Heart left ventricle (tissue), 16 donors: ENCODE results near the gene XDH. TPM values are rescaled to one million over a fixed set of nuclear protein-coding genes. Genes with fewer than 3 reads are reported as not detected.
A peak's percentile ranks its signal among the peaks of the same experiment; 100 is the strongest.

Experiments used
- ATAC-seq, 4 donors: fragments of 200-7000 bp; cut with Tn5 transposase; one replicate each; pipeline ENCODE4 v1.9.1; 2020 to 2022; ENCODE audit warnings: moderate library complexity in 4 of 4, mild to moderate bottlenecking in 3 of 4, moderate number of reproducible peaks in 1 of 4
- DNase-seq, 5 donors: peaks; one replicate each; pipeline ENCODE4 v3.0.0-alpha.2; 2020
- H3K27ac ChIP-seq, 12 donors: fragments of 200-600 bp; sonication (generic) in 4 of 12; one replicate each; pipeline versions ENCODE4 v1.5.0 to v1.8.0; 2016 to 2022; ENCODE audit warnings: mild to moderate bottlenecking in 2 of 12
- H3K27me3 ChIP-seq, 9 donors: fragments of 200-600 bp; sonication (generic) in 2 of 9; one replicate each; pipeline versions ENCODE4 v1.5.1 to v1.8.0; 2016 to 2022; ENCODE audit warnings: mild to moderate bottlenecking in 3 of 9
- H3K36me3 ChIP-seq, 9 donors: fragments of 200-600 bp; sonication (generic) in 2 of 9; one replicate each; pipeline versions ENCODE4 v1.5.0 to v1.8.0; 2018 to 2022; ENCODE audit warnings: mild to moderate bottlenecking in 2 of 9
- H3K4me1 ChIP-seq, 12 donors: fragments of 200-600 bp; sonication (generic) in 4 of 12; one replicate each; pipeline versions ENCODE4 v1.5.0 to v1.8.0; 2016 to 2022; ENCODE audit warnings: mild to moderate bottlenecking in 3 of 12
- H3K4me3 ChIP-seq, 12 donors: fragments of 200-600 bp; sonication (generic) in 4 of 12; one replicate each; pipeline versions ENCODE4 v1.5.0 to v1.8.0; 2017 to 2022; ENCODE audit warnings: mild to moderate bottlenecking in 9 of 12, moderate library complexity in 4 of 12
- H3K9me3 ChIP-seq, 12 donors: fragments of 200-600 bp; sonication (generic) in 4 of 12; one replicate each; pipeline versions ENCODE4 v1.5.0 to v1.8.0; 2016 to 2022; ENCODE audit warnings: mild to moderate bottlenecking in 1 of 12
- POLR2A ChIP-seq, 2 donors: fragments of 450-650 bp; IDR thresholded peaks; one replicate each; pipeline ENCODE4 v1.6.1; 2017; ENCODE audit warnings: antibody characterized with exemption in 2 of 2, mild to moderate bottlenecking in 2 of 2, moderate library complexity in 2 of 2
- WGBS, 4 donors: extraction: QIAGEN DNeasy Blood & Tissue Kit in 2 of 4; methylation state at CpG; one replicate each; pipeline versions ENCODE4 v1.1.5 to v1.1.7; 2013 to 2018; 5-methylcytosine and 5-hydroxymethylcytosine counted together
- intact Hi-C, 10 donors: fragments of 100-400 bp; cut with DNase I; formaldehyde crosslinking; loops; one replicate each; pipeline versions ENCODE4 v1.11.1 to v1.14.2; 2022
- polyA plus RNA-seq, 2 donors: library from polyadenylated mRNA; stranded (reverse); fragments of 200-250 nt; gene quantifications; one replicate each; pipeline ENCODE4 v1.2.3, GENCODE V29; 2013
- total RNA-seq, 9 donors: library from RNA; depleted of rRNA in 2 of 9; stranded (reverse); fragments of >200 nt in 2 of 9; fragmentation: NEBNext Ultra II Directional in 3 of 9; extraction: Animal tissue kit (Norgen Biotek cat#: 25700) in 3 of 9; gene quantifications; one replicate each; pipeline versions ENCODE4 v1.1.0 to v1.2.4, GENCODE V29; 2016 to 2023
- TF ChIP-seq, protein P1 (sequence below), 12 donors: fragments of 200-600 bp; sonication (generic) in 4 of 12; IDR thresholded peaks; one replicate each; pipeline versions ENCODE4 v1.5.0 to v1.8.0; 2018 to 2022; ENCODE audit warnings: antibody characterized with exemption in 12 of 12, mild to moderate bottlenecking in 5 of 12
- donor health status: ischemic (EF 13 %, LVEDD 7.1; RV severe dilation, severe dysfunction).
- donor health status: healthy with polysubstance abuse.
- donor health status: DM: no; HTN: yes; CAD: no.
- donor health status: DM: no; HTN: no; CAD: no.
- donor health status: ischemic (EF 25% LVEDD 6.9; RV normal size, moderate dysfunction).
- donor health status: ischemic (EF 25% LVEDD 5.7; RV mildly dilated, moderate dysfunction).
- donor health status: healthy.
- donor health status: DM: yes; HTN: yes; CAD: no.
- donor health status: ischemic (EF 35%, LVEDD 5.7; RV mildly dilated, moderate dysfunction).
- donor health status: nonischemic (EF 11% LVEDD 7.7; RV severe dilation, severe dysfunction).
- donor health status: DM: yes; HTN: yes; CAD: no.
- donor health status: PGD.
- donor health status: ischemic (EF 29% LVEDD 5.4; RV normal size, mild dysfunction).
- donor health status: nonischemic (EF 23%, LVEDD 6.1; RV moderate dilation, normal function).

The XDH gene
- total and polyA plus RNA-seq, 11 donors = 0.06 to 0.08 TPM; not detected in 9

DNA sequence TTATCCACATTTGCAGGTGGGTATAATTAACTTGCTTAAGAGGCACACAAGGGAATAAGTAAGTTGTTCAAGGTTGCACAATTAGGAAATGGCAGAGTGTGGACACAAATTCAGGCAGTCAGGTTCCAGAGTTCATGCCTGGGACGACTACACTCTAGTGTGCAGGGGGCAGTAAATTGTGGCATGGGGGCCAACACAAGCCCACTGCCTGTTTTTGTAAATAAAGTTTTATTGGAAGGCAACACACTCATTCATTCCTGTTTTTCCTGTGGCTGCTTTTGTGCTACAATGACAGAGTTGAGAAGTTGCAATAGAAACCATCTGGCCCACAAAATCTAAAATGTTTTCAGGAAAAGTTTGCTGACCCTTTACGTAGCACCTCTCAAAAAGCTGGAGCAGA, 41.4 kb downstream of the XDH start:
- TF ChIP-seq, protein P1, sequence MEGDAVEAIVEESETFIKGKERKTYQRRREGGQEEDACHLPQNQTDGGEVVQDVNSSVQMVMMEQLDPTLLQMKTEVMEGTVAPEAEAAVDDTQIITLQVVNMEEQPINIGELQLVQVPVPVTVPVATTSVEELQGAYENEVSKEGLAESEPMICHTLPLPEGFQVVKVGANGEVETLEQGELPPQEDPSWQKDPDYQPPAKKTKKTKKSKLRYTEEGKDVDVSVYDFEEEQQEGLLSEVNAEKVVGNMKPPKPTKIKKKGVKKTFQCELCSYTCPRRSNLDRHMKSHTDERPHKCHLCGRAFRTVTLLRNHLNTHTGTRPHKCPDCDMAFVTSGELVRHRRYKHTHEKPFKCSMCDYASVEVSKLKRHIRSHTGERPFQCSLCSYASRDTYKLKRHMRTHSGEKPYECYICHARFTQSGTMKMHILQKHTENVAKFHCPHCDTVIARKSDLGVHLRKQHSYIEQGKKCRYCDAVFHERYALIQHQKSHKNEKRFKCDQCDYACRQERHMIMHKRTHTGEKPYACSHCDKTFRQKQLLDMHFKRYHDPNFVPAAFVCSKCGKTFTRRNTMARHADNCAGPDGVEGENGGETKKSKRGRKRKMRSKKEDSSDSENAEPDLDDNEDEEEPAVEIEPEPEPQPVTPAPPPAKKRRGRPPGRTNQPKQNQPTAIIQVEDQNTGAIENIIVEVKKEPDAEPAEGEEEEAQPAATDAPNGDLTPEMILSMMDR (IDR thresholded peaks at IDR 0.05) = no peak

DNA sequence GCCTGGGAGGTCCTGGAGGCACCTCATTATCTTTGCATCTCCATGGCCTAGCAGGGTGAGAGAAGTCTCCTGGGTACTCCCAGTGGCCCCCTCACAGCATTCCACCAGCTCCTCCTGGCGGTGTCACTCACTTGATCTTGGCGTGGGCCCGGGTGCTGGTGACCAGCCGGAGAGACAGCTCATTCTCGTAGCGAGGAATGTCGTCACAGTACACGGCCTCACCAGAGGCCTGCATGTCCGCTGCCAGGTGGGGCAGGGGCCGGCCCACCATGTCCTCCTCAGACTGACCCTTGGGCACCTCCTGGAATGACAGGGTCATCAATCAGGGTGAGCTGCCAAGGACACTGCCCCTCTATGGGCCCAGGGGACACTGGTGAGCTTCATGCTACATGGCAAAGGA, 42.4 kb downstream of the XDH start:
- Histone ChIP-seq H3K9me3 (no peaks in the 10 kb centered on the region), H3K27ac (no peak overlapping the region), H3K27me3 (no peaks in the 10 kb centered on the region), H3K4me1 (no peaks in the 10 kb centered on the region), H3K4me3 (no peak overlapping the region), H3K36me3 (no peaks in the 10 kb centered on the region)
- 85 to 89% (median 86%) methylated on average over 10 of the region's 10 CpGs for WGBS, 4 donors
- TF ChIP-seq, protein P1 (IDR thresholded peaks at IDR 0.05) = no peak
- no peak for TF ChIP-seq POLR2A (IDR thresholded peaks at IDR 0.05)
- DNase-seq (no peak), ATAC-seq (peak in 1 of 4 donors; percentile 62)
- intact Hi-C loops = no loop called here

More for the DNA sequence above, 41.4 kb downstream of the XDH start:
- Histone ChIP-seq H3K4me3 (no peak overlapping the region), H3K27me3 (no peaks in the 10 kb centered on the region), H3K4me1 (peaks cover 0 to under 1% (median 0%) of the 10 kb centered on the region in 12 donors), H3K36me3 (no peaks in the 10 kb centered on the region), H3K27ac (no peak overlapping the region), H3K9me3 (no peaks in the 10 kb centered on the region)
- DNase-seq (no peak), ATAC-seq (no peak)
- 77 to 81% (median 78%) methylated on average over 2 of the region's 2 CpGs for WGBS, 4 donors
- intact Hi-C loops = no loop called here

DNA sequence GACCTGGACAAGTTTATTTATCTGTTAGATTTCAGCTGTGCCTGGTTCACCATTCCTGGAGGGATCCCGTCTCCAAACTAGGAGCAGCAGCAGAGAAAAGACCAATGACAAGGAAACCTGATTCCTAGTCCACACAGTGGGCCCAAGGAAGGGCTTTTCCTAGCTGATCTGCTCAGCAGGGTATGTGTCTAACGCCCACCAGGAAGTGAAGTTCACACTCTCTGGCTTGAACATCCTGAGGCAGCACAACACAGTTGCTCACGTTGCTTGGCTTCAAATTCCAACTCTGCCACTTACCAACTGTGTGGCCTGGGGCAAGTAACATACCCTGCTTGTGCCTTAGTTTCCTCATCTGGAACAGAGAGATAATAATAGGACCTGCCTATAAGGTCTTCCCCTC, 42.9 kb downstream of the XDH start:
- Histone ChIP-seq H3K9me3 (no peaks in the 10 kb centered on the region), H3K4me1 (no peaks in the 10 kb centered on the region), H3K36me3 (no peaks in the 10 kb centered on the region), H3K27me3 (no peaks in the 10 kb centered on the region), H3K4me3 (no peak overlapping the region), H3K27ac (no peak overlapping the region)
- TF ChIP-seq, protein P1 (IDR thresholded peaks at IDR 0.05) = no peak
- no peak for TF ChIP-seq POLR2A (IDR thresholded peaks at IDR 0.05)
- intact Hi-C loops = no loop called here
- DNase-seq (no peak), ATAC-seq (peak in 1 of 4 donors; percentile 15)
- 54 to 75% (median 62%) methylated on average over 3 of the region's 3 CpGs for WGBS, 4 donors

DNA sequence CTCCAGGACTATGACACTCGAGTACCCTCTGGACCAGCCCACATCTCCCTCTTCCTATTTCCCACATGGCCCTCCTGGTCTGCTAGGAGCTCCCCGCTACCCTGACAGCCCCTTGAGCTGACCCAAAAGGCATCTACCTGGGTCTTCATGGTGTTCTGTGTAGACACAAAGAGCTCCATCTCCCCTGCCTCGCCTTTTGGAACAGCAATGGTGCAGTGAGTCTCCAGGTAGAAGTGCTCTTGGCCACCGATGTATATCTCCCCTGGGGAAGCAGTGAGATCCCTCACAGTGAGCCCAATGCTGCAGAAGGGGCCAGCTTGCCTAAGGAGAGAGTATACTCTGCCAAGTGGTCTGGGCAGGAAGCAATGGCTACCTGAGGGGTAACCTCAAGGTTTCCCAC, 47.8 kb downstream of the XDH start:
- TF ChIP-seq, protein P1 (IDR thresholded peaks at IDR 0.05) = no peak
- no peak for TF ChIP-seq POLR2A (IDR thresholded peaks at IDR 0.05)
- Histone ChIP-seq H3K4me3 (no peak overlapping the region), H3K9me3 (no peaks in the 10 kb centered on the region), H3K27me3 (no peaks in the 10 kb centered on the region), H3K27ac (no peak overlapping the region), H3K4me1 (no peaks in the 10 kb centered on the region), H3K36me3 (no peaks in the 10 kb centered on the region)
- WGBS, 4 donors = 73 to 86% (median 80%) methylated on average over 4 of the region's 4 CpGs
- intact Hi-C loops = no loop called here
- DNase-seq (no peak), ATAC-seq (no peak)
